ENCODE data around the gene C10orf71. TPM values are rescaled to one million over a fixed set of nuclear protein-coding genes. Genes with fewer than 3 reads are reported as not detected.

The C10orf71 gene
- polyA plus RNA-seq, 1 donor from 2014 or later = not detected

DNA sequence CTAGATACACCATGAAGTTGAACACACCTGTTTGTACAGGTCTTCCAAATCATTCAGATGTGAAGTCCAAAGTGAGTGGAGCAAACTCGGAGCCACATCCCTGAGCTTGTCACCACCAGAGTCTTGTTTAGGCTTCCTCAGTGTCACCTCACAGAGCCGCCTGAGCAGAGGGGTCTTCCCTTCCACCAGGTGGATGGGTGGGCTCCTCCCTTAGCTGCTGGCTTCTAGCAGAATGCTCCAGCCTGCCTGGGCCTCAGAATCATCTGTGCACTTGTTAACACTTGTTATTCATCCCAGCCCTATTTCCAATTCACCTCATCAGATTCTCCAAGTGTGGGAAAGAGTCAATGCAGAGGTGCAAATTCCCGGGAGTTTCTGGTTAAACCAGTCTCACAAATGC lies 32.5 kb downstream of the C10orf71 start:
- no peaks in the 10 kb centered on the region for H4K20me1 ChIP-seq (ENCODE audit: insufficient read depth)
- no peaks in the 10 kb centered on the region for H3K36me3 ChIP-seq (ENCODE audit: insufficient read depth, low read length)
- no peak overlapping the region for H3K4me2 ChIP-seq (ENCODE audit: low read length)
- no peaks in the 10 kb centered on the region for H3K9me3 ChIP-seq (ENCODE audit: low read length)
- no peak overlapping the region for H2AFZ ChIP-seq (ENCODE audit: low read depth, low read length)
- no peak for TF ChIP-seq RAD21 (conservative IDR thresholded peaks at IDR 0.05)
- TF ChIP-seq POLR2AphosphoS5 (IDR thresholded peaks at IDR 0.05) = no peak
- no peak for TF ChIP-seq TAF1 (IDR thresholded peaks at IDR 0.05; ENCODE audit: low read depth)
- H3K79me2 ChIP-seq (replicated peaks; ENCODE audit: insufficient read depth, low read length) = no peaks in the 10 kb centered on the region
- no peak overlapping the region for H3K27ac ChIP-seq (ENCODE audit: low read length)
- no peak overlapping the region for H3K9ac ChIP-seq (ENCODE audit: low read length)
- H3K9me2 ChIP-seq (ENCODE audit: insufficient read depth, low read length) = no peaks in the 10 kb centered on the region
- no peaks in the 10 kb centered on the region for H3F3A ChIP-seq (ENCODE audit: insufficient read depth, low read length, poor library complexity, severe bottlenecking)
- no peak overlapping the region for H3K4me3 ChIP-seq (ENCODE audit: low read length)
- no peaks in the 10 kb centered on the region for H3K27me3 ChIP-seq (ENCODE audit: insufficient read depth, low read depth, low read length)

GRCh38 chr10:49332333-49332732 lies 33.4 kb downstream of the C10orf71 start:
- H3K36me3 ChIP-seq (ENCODE audit: insufficient read depth, low read length) = no peaks in the 10 kb centered on the region
- H3K79me2 ChIP-seq (replicated peaks; ENCODE audit: insufficient read depth, low read length) = no peaks in the 10 kb centered on the region
- no peaks in the 10 kb centered on the region for H3F3A ChIP-seq (ENCODE audit: insufficient read depth, low read length, poor library complexity, severe bottlenecking)
- H2AFZ ChIP-seq (ENCODE audit: low read depth, low read length) = no peak overlapping the region
- H3K4me3 ChIP-seq (ENCODE audit: low read length) = no peak overlapping the region
- H3K9me2 ChIP-seq (ENCODE audit: insufficient read depth, low read length) = no peaks in the 10 kb centered on the region
- no peak overlapping the region for H3K4me2 ChIP-seq (ENCODE audit: low read length)
- no peaks in the 10 kb centered on the region for H4K20me1 ChIP-seq (ENCODE audit: insufficient read depth)
- TF ChIP-seq RAD21 (conservative IDR thresholded peaks at IDR 0.05) (no peak), MXI1 (conservative IDR thresholded peaks at IDR 0.05; ENCODE audit: poor library complexity, severe bottlenecking) (no peak), SMC3 (conservative IDR thresholded peaks at IDR 0.05; ENCODE audit: poor library complexity) (no peak), TAF1 (IDR thresholded peaks at IDR 0.05; ENCODE audit: low read depth) (no peak), EP300 (conservative IDR thresholded peaks at IDR 0.05; ENCODE audit: poor library complexity, severe bottlenecking) (no peak), POLR2AphosphoS5 (IDR thresholded peaks at IDR 0.05) (no peak), EZH2 (IDR thresholded peaks at IDR 0.05; ENCODE audit: borderline replicate concordance, insufficient read depth, low read length, poor library complexity, severe bottlenecking) (no peak), REST (IDR thresholded peaks at IDR 0.05; ENCODE audit: borderline replicate concordance) (no peak)
- TF ChIP-seq, protein P1, sequence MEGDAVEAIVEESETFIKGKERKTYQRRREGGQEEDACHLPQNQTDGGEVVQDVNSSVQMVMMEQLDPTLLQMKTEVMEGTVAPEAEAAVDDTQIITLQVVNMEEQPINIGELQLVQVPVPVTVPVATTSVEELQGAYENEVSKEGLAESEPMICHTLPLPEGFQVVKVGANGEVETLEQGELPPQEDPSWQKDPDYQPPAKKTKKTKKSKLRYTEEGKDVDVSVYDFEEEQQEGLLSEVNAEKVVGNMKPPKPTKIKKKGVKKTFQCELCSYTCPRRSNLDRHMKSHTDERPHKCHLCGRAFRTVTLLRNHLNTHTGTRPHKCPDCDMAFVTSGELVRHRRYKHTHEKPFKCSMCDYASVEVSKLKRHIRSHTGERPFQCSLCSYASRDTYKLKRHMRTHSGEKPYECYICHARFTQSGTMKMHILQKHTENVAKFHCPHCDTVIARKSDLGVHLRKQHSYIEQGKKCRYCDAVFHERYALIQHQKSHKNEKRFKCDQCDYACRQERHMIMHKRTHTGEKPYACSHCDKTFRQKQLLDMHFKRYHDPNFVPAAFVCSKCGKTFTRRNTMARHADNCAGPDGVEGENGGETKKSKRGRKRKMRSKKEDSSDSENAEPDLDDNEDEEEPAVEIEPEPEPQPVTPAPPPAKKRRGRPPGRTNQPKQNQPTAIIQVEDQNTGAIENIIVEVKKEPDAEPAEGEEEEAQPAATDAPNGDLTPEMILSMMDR (IDR thresholded peaks at IDR 0.05; ENCODE audit: poor library complexity, severe bottlenecking) = no peak
- H3K9me3 ChIP-seq (ENCODE audit: low read length) = no peaks in the 10 kb centered on the region
- no peaks in the 10 kb centered on the region for H3K27me3 ChIP-seq (ENCODE audit: insufficient read depth, low read depth, low read length)
- H3K9ac ChIP-seq (ENCODE audit: low read length) = no peak overlapping the region
- H3K27ac ChIP-seq (ENCODE audit: low read length) = no peak overlapping the region

DNA sequence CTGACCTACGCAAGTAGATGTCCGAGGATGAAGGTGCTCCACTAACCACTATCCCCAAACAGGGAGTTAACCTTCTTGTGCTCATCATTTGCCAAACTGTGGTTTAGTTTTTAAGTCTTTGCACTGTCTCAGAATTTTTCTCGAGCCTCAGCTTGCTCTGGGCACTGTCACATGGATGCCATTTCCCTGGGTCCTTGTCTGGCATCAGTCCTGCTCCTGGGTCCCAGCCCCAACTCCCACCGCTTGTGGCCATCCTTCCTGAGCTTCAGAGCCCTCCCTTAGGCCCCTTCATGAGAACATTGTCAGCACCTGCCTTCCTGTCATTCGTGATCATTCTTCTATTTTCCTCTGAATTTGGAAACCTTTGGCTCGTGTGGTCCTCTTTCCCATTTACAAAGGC lies 33.8 kb downstream of the C10orf71 start:
- H3K36me3 ChIP-seq (ENCODE audit: insufficient read depth, low read length) = no peaks in the 10 kb centered on the region
- H3K27ac ChIP-seq (ENCODE audit: low read length) = no peak overlapping the region
- no peaks in the 10 kb centered on the region for H4K20me1 ChIP-seq (ENCODE audit: insufficient read depth)
- H3K4me3 ChIP-seq (ENCODE audit: low read length) = no peak overlapping the region
- no peak overlapping the region for H3K9ac ChIP-seq (ENCODE audit: low read length)
- TF ChIP-seq EZH2 (IDR thresholded peaks at IDR 0.05; ENCODE audit: borderline replicate concordance, insufficient read depth, low read length, poor library complexity, severe bottlenecking) (no peak), MXI1 (conservative IDR thresholded peaks at IDR 0.05; ENCODE audit: poor library complexity, severe bottlenecking) (no peak), EP300 (conservative IDR thresholded peaks at IDR 0.05; ENCODE audit: poor library complexity, severe bottlenecking) (no peak), TAF1 (IDR thresholded peaks at IDR 0.05; ENCODE audit: low read depth) (no peak)
- TF ChIP-seq, protein P1 (IDR thresholded peaks at IDR 0.05; ENCODE audit: poor library complexity, severe bottlenecking) = no peak
- no peaks in the 10 kb centered on the region for H3K9me3 ChIP-seq (ENCODE audit: low read length)
- H3K9me2 ChIP-seq (ENCODE audit: insufficient read depth, low read length) = no peaks in the 10 kb centered on the region
- no peaks in the 10 kb centered on the region for H3K27me3 ChIP-seq (ENCODE audit: insufficient read depth, low read depth, low read length)
- no peak overlapping the region for H3K4me2 ChIP-seq (ENCODE audit: low read length)
- H3F3A ChIP-seq (ENCODE audit: insufficient read depth, low read length, poor library complexity, severe bottlenecking) = no peaks in the 10 kb centered on the region
- no peak overlapping the region for H2AFZ ChIP-seq (ENCODE audit: low read depth, low read length)
- no peaks in the 10 kb centered on the region for H3K79me2 ChIP-seq (replicated peaks; ENCODE audit: insufficient read depth, low read length)

Measured in neural cell (in vitro differentiated cells).